DOHH2 (cell line): ENCODE data around the gene AIF1L.

Experiments
- H3F3A ChIP-seq: fragments of 200-600 bp; sonication (generic), shearing (Covaris generic); 2 replicates; pipeline ENCODE4 v1.6.0; 2016; ENCODE audit warnings: antibody characterized with exemption, mild to moderate bottlenecking; ENCODE audit not compliant: control insufficient read depth, insufficient read depth
- H3K27ac ChIP-seq: fragments of 200-600 bp; sonication (generic); 2 replicates; pipeline ENCODE4 v1.5.1; 2014; ENCODE audit warnings: low read depth, mild to moderate bottlenecking, low read length, moderate library complexity
- H3K27me3 ChIP-seq: fragments of 200-600 bp; sonication (generic); 2 replicates; pipeline ENCODE4 v1.6.1; 2014; ENCODE audit warnings: mild to moderate bottlenecking, low read length, mixed read lengths; ENCODE audit not compliant: control insufficient read depth
- H3K36me3 ChIP-seq: fragments of 200-600 bp; sonication (generic); 2 replicates; pipeline ENCODE4 v1.6.1; 2014; ENCODE audit warnings: mild to moderate bottlenecking, low read length, moderate library complexity, mixed read lengths; ENCODE audit not compliant: control insufficient read depth
- H3K4me1 ChIP-seq: fragments of 200-600 bp; sonication (generic); 2 replicates; pipeline ENCODE4 v1.6.1; 2014; ENCODE audit warnings: mild to moderate bottlenecking, low read length, mixed read lengths; ENCODE audit not compliant: control insufficient read depth
- H3K4me2 ChIP-seq: fragments of 200-600 bp; sonication (generic); 2 replicates; pipeline ENCODE4 v1.6.0; 2014; ENCODE audit warnings: mild to moderate bottlenecking, low read length, moderate library complexity
- H3K4me3 ChIP-seq: fragments of 200-600 bp; sonication (generic); 2 replicates; pipeline ENCODE4 v1.5.1; 2014; ENCODE audit warnings: mild to moderate bottlenecking, low read length, mixed read lengths
- H3K79me2 ChIP-seq: fragments of 200-600 bp; sonication (generic); 2 replicates; pipeline ENCODE4 v1.6.1; 2014; ENCODE audit warnings: mild to moderate bottlenecking, low read length, mixed read lengths; ENCODE audit not compliant: control insufficient read depth
- H3K9me2 ChIP-seq: fragments of 200-600 bp; sonication (generic); replicated peaks from 2 replicates; pipeline ENCODE4 v1.6.1; 2014; ENCODE audit warnings: mild to moderate bottlenecking, low read length, mixed read lengths; ENCODE audit not compliant: control insufficient read depth
- H3K9me3 ChIP-seq: fragments of 200-600 bp; sonication (generic); 2 replicates; pipeline ENCODE4 v1.6.1; 2014; ENCODE audit warnings: antibody characterized with exemption, low read length, mixed read lengths; ENCODE audit not compliant: control insufficient read depth, insufficient read depth
- H4K20me1 ChIP-seq: fragments of 200-600 bp; sonication (generic); 2 replicates; pipeline ENCODE4 v1.6.0; 2014; ENCODE audit warnings: low read depth, mild to moderate bottlenecking, antibody characterized with exemption, low read length, moderate library complexity; ENCODE audit not compliant: control insufficient read depth, insufficient read depth
- EZH2phosphoT487 ChIP-seq: fragments of 200-600 bp; sonication (generic); IDR thresholded peaks from 2 replicates; pipeline ENCODE4 v1.6.1; 2017; ENCODE audit warnings: borderline replicate concordance, mild to moderate bottlenecking, antibody characterized with exemption, low read length, moderate library complexity, mixed read lengths
- TF ChIP-seq, protein P1 (sequence below): fragments of 200-600 bp; sonication (generic); IDR thresholded peaks from one replicate; pipeline ENCODE4 v1.5.1; 2014; ENCODE audit warnings: antibody characterized with exemption, mild to moderate bottlenecking, low read depth, low read length; ENCODE audit not compliant: poor library complexity, severe bottlenecking

Gene AIF1L

DNA sequence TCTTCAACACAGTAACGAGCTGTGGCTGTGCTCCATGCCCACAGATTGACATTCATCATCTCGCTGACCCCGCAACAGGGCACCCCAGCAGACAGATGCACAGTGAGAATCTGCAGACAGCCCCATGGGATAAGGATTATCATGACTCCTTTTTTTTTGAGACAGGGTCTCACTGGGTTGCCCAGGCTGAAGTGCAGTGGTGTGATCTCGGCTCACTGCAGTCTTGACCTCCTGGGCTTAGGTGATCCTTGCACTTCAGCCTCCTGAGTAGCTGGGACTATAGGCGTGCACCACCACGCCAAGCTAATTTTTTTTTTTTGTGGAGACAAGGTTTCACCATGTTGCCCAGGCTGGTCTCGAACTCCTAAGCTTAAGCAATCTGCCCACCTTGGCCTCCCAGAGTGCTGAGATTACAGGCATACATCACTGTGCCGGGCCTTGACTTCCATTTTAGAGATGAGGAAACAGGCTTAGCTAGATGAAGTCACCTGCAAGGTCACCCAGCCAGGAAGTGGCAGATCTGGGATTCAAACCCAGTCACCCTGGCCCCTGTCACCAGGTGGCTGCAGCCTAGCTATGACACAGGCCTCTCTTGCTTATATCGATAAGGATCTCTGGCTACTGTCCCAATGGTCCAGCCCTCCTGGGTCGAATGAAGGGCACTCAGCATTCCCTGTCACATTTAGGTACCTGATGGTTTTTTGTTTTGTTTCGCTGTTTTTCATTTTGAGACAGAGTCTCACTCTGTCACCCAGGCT, 5.1 kb downstream of the AIF1L start:
- H3K4me3 ChIP-seq = no peak overlapping the region
- H3K9me2 ChIP-seq = no peaks in the 10 kb centered on the region
- TF ChIP-seq, protein P1, sequence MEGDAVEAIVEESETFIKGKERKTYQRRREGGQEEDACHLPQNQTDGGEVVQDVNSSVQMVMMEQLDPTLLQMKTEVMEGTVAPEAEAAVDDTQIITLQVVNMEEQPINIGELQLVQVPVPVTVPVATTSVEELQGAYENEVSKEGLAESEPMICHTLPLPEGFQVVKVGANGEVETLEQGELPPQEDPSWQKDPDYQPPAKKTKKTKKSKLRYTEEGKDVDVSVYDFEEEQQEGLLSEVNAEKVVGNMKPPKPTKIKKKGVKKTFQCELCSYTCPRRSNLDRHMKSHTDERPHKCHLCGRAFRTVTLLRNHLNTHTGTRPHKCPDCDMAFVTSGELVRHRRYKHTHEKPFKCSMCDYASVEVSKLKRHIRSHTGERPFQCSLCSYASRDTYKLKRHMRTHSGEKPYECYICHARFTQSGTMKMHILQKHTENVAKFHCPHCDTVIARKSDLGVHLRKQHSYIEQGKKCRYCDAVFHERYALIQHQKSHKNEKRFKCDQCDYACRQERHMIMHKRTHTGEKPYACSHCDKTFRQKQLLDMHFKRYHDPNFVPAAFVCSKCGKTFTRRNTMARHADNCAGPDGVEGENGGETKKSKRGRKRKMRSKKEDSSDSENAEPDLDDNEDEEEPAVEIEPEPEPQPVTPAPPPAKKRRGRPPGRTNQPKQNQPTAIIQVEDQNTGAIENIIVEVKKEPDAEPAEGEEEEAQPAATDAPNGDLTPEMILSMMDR = no peak
- no peak for TF ChIP-seq EZH2phosphoT487
- peaks cover 26% of the 10 kb centered on the region for H3K27me3 ChIP-seq
- H4K20me1 ChIP-seq = no peaks in the 10 kb centered on the region
- no peaks in the 10 kb centered on the region for H3K9me3 ChIP-seq
- no peaks in the 10 kb centered on the region for H3K36me3 ChIP-seq
- H3K4me2 ChIP-seq = no peak overlapping the region
- no peaks in the 10 kb centered on the region for H3K4me1 ChIP-seq
- no peak overlapping the region for H3K27ac ChIP-seq
- no peaks in the 10 kb centered on the region for H3F3A ChIP-seq
- no peaks in the 10 kb centered on the region for H3K79me2 ChIP-seq

DNA sequence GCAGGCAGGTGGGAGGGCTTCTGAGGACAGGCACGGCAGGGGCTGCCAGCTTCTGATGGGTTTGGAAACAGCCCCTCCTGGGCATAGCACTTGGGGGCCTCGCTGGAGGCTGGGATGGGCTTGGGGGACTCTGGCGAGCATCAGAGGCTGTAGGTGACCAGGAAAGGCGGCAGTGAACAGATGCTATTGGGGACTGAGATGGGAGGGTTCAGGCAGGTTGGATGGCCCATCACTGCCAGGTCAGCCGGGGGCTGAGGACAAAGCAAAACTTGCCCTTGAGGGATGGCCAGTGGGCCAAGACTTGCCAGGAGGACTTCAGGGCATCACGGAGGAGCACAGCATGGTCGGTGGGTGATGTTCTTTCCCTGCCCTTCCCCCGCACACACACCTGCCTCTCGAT, 6.7 kb downstream of the AIF1L start:
- H3K4me3 ChIP-seq = no peak overlapping the region
- no peaks in the 10 kb centered on the region for H3K9me3 ChIP-seq
- no peaks in the 10 kb centered on the region for H3K9me2 ChIP-seq
- no peaks in the 10 kb centered on the region for H3K79me2 ChIP-seq
- H3K4me2 ChIP-seq = no peak overlapping the region
- no peak for TF ChIP-seq EZH2phosphoT487
- TF ChIP-seq, protein P1 = no peak
- no peak overlapping the region for H3K27ac ChIP-seq
- H3K27me3 ChIP-seq = peaks cover 13% of the 10 kb centered on the region
- no peaks in the 10 kb centered on the region for H3F3A ChIP-seq
- H4K20me1 ChIP-seq = no peaks in the 10 kb centered on the region
- H3K36me3 ChIP-seq = no peaks in the 10 kb centered on the region
- no peaks in the 10 kb centered on the region for H3K4me1 ChIP-seq

DNA sequence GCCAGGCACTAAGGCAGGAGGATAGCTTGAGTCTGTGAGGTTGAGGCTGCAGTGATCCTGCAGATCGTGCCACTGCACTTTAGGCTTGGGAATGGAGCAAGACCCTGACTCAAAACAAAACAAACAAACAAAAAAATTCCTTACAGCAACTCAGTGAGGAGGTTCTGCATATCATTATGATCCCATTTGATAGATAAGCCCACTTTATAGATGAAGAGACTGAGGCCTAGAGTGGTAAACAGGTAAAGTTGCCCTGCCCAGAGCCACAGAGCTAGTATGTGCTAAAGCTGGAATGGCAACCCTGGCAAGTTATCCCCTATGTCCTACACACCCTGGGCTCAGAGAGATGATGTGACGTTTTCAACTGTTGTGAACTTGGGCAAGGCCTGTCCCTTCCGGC, 7.2 kb downstream of the AIF1L start:
- H3K27me3 ChIP-seq = peaks cover 11% of the 10 kb centered on the region; the same call in 1 of the 2 replicates
- no peaks in the 10 kb centered on the region for H4K20me1 ChIP-seq
- H3K79me2 ChIP-seq = no peaks in the 10 kb centered on the region
- H3K4me2 ChIP-seq = no peak overlapping the region
- H3F3A ChIP-seq = no peaks in the 10 kb centered on the region
- no peaks in the 10 kb centered on the region for H3K9me2 ChIP-seq
- no peaks in the 10 kb centered on the region for H3K36me3 ChIP-seq
- TF ChIP-seq EZH2phosphoT487 = no peak
- TF ChIP-seq, protein P1 = no peak
- no peaks in the 10 kb centered on the region for H3K9me3 ChIP-seq
- H3K27ac ChIP-seq = no peak overlapping the region
- no peak overlapping the region for H3K4me3 ChIP-seq
- no peaks in the 10 kb centered on the region for H3K4me1 ChIP-seq
